Smooth muscle cell of the pulmonary artery (primary cell): ENCODE measurements around the gene SETD5. TPM values are rescaled to one million over a fixed set of nuclear protein-coding genes. Genes with fewer than 3 reads are reported as not detected.

Experiments used
- total RNA-seq: library from RNA; depleted of rRNA; stranded (reverse); fragments of >200 nt; gene quantifications from 2 replicates; pipeline ENCODE4 v1.2.3, GENCODE V29; 2014

Gene SETD5, protein sequence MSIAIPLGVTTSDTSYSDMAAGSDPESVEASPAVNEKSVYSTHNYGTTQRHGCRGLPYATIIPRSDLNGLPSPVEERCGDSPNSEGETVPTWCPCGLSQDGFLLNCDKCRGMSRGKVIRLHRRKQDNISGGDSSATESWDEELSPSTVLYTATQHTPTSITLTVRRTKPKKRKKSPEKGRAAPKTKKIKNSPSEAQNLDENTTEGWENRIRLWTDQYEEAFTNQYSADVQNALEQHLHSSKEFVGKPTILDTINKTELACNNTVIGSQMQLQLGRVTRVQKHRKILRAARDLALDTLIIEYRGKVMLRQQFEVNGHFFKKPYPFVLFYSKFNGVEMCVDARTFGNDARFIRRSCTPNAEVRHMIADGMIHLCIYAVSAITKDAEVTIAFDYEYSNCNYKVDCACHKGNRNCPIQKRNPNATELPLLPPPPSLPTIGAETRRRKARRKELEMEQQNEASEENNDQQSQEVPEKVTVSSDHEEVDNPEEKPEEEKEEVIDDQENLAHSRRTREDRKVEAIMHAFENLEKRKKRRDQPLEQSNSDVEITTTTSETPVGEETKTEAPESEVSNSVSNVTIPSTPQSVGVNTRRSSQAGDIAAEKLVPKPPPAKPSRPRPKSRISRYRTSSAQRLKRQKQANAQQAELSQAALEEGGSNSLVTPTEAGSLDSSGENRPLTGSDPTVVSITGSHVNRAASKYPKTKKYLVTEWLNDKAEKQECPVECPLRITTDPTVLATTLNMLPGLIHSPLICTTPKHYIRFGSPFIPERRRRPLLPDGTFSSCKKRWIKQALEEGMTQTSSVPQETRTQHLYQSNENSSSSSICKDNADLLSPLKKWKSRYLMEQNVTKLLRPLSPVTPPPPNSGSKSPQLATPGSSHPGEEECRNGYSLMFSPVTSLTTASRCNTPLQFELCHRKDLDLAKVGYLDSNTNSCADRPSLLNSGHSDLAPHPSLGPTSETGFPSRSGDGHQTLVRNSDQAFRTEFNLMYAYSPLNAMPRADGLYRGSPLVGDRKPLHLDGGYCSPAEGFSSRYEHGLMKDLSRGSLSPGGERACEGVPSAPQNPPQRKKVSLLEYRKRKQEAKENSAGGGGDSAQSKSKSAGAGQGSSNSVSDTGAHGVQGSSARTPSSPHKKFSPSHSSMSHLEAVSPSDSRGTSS (N-terminal part only)
- 63.0 and 64.7 TPM in 2 replicates for total RNA-seq

DNA sequence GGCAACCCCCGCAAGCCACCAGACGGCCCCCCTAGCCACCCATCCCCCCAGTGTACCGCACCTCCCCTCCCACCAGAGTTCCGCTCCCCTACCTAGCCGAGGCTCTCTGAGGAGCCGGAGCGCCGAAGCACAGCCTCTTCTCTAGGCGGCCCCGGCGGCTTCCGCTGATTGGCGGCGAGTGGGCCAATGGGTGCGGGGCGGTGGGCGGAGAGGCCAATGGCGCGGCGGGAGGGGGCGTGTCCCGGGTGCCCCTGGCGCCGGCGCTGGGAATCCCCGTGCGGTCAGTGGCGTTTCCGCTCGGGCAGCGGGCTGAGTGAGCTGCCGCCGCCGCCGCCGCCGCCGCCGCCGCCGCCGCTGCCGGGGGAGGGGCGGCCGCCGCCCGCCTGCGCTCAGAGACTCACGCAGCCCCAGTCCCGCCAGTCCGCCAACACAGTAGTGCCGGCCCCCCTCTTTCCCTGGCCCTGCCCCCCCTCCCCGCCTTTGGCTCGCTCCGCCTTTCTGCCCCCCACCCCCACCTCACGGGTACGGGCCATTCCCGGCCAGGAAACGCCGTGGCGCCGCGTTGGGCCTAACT, at the start of gene SETD5:
Gene SETD5, plus strand, starts transcription at position 284 of the 574 bp plus-strand sequence. CDS start 31,324 bp downstream, outside the sequence.

DNA sequence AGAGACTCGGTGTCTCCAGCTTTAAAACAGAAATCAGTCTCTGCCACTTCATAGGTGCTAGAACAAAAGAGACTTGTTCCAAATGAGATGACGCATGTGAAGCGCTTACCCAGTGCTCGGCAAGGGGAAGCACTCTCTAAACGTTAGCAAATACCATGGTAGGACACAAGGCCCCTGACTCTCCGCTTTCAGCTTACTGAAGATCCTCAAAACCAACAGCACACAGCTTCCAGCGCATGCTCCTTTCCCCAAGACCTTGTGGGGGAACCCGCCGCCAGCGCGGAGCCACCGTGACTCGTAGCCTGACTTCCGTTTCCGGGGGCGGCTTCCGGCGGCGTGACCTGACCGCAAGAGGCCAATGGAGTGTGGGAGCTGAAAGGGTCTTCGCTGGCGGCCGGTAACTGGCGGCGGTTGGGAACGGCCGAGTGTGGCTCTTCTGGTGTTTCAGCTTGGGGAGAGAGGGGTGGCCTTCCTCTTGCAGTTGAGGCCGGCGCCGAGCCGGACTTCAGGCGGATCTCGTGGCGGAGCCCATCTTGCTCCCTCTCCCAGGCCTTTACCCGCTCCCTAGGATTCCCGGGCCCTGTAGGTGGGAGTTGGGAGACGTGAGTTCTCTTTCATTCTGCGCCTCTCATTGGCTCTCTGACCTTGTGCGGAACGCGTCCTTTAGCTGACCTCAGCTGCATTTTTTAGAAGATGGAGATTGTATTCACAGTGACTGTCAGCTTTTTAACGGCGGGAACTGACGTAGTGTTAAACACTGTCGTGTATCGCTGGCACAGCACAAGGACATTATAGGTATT, 34.5 kb upstream of the SETD5 start, which contains the start of gene THUMPD3:
Gene THUMPD3, plus strand, starts transcription at position 324 of the 800 bp plus-strand sequence. CDS start 2,015 bp downstream, outside the sequence.

Other genes starting within 250 kb of the SETD5 start
- gene SRGAP3, start 148.0 kb upstream of the SETD5 start, total RNA-seq, result 2.8 and 7.6 TPM in 2 replicates
- gene THUMPD3, start 34.6 kb upstream of the SETD5 start, total RNA-seq, result 50.3 and 57.5 TPM in 2 replicates
- gene LHFPL4, start 156.2 kb downstream of the SETD5 start, total RNA-seq, result not detected in 2 replicates